T47D (cell line): Measurements from ENCODE around the gene RETSAT.

Experiments used
- DNase-seq, 2 experiments: peaks; one replicate each; pipeline versions ENCODE4 v3.0.0 to v3.0.0-alpha.2; 2011 to 2012; ENCODE audit warnings: low read depth in 1 of 2, low spot score in 1 of 2
- JUND ChIP-seq: IDR thresholded peaks from 2 replicates; pipeline ENCODE4 v1.6.1; 2012; ENCODE audit warnings: low read depth
- in situ Hi-C: cut with HindIII; loops from 2 replicates; pipeline ENCODE4 v1.10.0; 2016; ENCODE audit warnings: low sequenced_read_pairs, low pct_unique_long_range_greater_than_20kb

The RETSAT gene

GRCh38 chr2:85307527-85307897 lies 46.8 kb downstream of the RETSAT start:
- no peak for TF ChIP-seq JUND
- in situ Hi-C loops = no loop called here
- no peak for DNase-seq

GRCh38 chr2:85303780-85304531 lies 50.4 kb downstream of the RETSAT start:
- TF ChIP-seq JUND = no peak
- in situ Hi-C loops = no loop called here
- no peak for DNase-seq

- in situ Hi-C loops = no loop called here
- no peak for DNase-seq
- TF ChIP-seq JUND = no peak
Observed at GRCh38 chr2:85302121-85302520, 52.2 kb downstream of the RETSAT start.
